Choroid plexus epithelial cell (primary cell): ENCODE results near the gene MAD2L2.

Experiments
- DNase-seq: peaks from one replicate; pipeline ENCODE4 v3.0.0-alpha.2; 2010; ENCODE audit warnings: low read depth
- H3K4me3 ChIP-seq: 2 replicates; pipeline ENCODE4 v1.5.1; 2011; ENCODE audit warnings: low read depth, mild to moderate bottlenecking, control low read depth, low read length, moderate library complexity
- CTCF ChIP-seq: conservative IDR thresholded peaks from 2 replicates; pipeline ENCODE4 v1.5.1; 2011; ENCODE audit warnings: low read depth, mild to moderate bottlenecking, control low read depth, inconsistent platforms, low read length, moderate library complexity

The MAD2L2 gene

GRCh38 chr1:11664336-11665065, 16.4 kb downstream of the MAD2L2 start:
- no peak for TF ChIP-seq CTCF
- peak overlapping the region; percentile 60 for H3K4me3 ChIP-seq
- DNase-seq = peak; percentile 33

GRCh38 chr1:11661103-11661502, 19.8 kb downstream of the MAD2L2 start:
- no peak for TF ChIP-seq CTCF

GRCh38 chr1:11659748-11660147, 21.2 kb downstream of the MAD2L2 start:
- H3K4me3 ChIP-seq = no peak overlapping the region
- DNase-seq = no peak
- TF ChIP-seq CTCF = no peak

More at GRCh38 chr1:11661103-11661502, 19.8 kb downstream of the MAD2L2 start:
- no peak for DNase-seq
- no peak overlapping the region for H3K4me3 ChIP-seq

- TF ChIP-seq CTCF = no peak
- DNase-seq = no peak
Measured at GRCh38 chr1:11658542-11658941, 22.4 kb downstream of the MAD2L2 start.

GRCh38 chr1:11657654-11658053, 23.3 kb downstream of the MAD2L2 start:
- no peak for TF ChIP-seq CTCF
- no peak for DNase-seq
- H3K4me3 ChIP-seq = no peak overlapping the region

More at GRCh38 chr1:11658542-11658941, 22.4 kb downstream of the MAD2L2 start:
- H3K4me3 ChIP-seq = no peak overlapping the region

- TF ChIP-seq CTCF = no peak
Measured at GRCh38 chr1:11654939-11655808, 25.8 kb downstream of the MAD2L2 start.

More at GRCh38 chr1:11654939-11655808, 25.8 kb downstream of the MAD2L2 start:
- peak overlapping the region; percentile 68 for H3K4me3 ChIP-seq
- DNase-seq = no peak
